GM10266 (cell line): ENCODE results near the gene LOC101059915.

Experiments used
- DNase-seq: peaks from one replicate; pipeline ENCODE4 v3.0.0; 2012; ENCODE audit errors: extremely low spot score
- CTCF ChIP-seq: IDR thresholded peaks from 2 replicates; pipeline ENCODE4 v1.5.1; 2012; ENCODE audit warnings: mild to moderate bottlenecking, low read depth; ENCODE audit not compliant: control insufficient read depth, insufficient read depth; ENCODE audit errors: missing control alignments

LOC101059915 gene

GRCh38 chrX:71622032-71622575, 45.2 kb upstream of the LOC101059915 start:
- DNase-seq = no peak
- TF ChIP-seq CTCF = no peak

DNA sequence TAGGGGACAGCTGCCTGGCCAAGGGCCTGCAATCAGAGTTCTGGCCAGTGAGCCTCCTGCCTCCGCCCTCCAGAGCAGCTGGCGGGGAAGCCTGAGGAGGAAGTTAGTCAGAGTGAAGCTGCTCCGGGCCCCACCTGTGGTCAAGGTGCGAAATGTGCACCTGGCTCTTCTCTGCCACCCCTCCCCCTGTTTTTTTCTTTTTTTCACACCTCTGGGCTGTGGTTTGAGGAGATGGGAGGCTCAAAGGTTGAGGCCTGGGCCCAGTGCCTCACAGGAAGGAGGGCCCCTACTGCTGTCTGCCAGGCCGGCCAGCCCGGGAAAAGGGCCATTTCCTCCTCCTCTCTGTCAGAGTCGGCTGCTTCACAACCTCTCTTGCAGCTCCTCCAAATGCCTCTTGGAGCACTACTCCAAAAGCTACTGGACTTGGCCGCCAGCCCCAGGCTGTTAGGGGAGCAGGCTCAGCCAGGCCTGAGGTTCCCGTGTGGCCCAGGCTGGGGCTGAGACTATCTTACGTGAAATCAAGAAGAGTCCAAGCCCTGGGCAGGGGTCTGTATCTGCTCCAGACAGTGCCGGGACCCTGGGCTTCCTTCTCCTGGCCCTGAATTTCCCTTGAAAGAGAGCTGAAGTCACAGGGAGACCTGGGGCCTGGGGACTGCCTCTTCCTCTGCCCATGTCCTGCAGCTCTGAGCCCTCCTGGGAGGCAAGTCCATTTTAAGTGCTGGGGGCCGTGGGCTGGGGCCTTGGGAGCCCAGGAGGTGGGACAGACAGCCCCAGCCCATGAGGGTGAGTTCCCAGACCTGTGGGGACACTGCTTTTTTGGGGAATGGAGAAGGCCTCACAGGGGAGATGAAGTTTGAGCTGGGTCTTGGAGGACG, 44.5 kb upstream of the LOC101059915 start:
- TF ChIP-seq CTCF = no peak
- DNase-seq = peak; percentile 49

- DNase-seq = no peak
- no peak for TF ChIP-seq CTCF
Measured at GRCh38 chrX:71623714-71624113, 43.6 kb upstream of the LOC101059915 start.

- TF ChIP-seq CTCF = no peak
Measured at GRCh38 chrX:71625471-71625870, 41.9 kb upstream of the LOC101059915 start.

DNA sequence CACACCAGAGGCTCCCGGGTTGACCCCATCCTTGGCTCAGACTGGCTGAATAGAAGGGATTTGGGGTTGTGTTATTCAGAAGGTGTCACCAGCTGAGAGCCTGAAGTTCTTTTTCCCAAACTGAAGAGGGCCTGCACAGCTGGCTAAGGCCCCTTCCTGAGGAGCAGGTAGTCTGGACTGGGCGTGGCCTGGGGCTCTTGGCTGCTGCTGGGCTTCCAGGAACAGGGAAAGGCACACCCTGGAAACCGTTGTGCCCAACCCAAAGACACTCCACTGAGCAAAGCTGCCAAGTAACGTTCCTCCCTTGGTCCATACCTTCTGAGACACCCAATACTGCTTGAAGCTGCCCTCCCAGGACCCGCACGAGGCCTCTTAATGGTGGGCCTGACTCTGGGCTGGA, 40.8 kb upstream of the LOC101059915 start:
- DNase-seq = no peak
- TF ChIP-seq CTCF = no peak

More at GRCh38 chrX:71625471-71625870, 41.9 kb upstream of the LOC101059915 start:
- DNase-seq = no peak

DNA sequence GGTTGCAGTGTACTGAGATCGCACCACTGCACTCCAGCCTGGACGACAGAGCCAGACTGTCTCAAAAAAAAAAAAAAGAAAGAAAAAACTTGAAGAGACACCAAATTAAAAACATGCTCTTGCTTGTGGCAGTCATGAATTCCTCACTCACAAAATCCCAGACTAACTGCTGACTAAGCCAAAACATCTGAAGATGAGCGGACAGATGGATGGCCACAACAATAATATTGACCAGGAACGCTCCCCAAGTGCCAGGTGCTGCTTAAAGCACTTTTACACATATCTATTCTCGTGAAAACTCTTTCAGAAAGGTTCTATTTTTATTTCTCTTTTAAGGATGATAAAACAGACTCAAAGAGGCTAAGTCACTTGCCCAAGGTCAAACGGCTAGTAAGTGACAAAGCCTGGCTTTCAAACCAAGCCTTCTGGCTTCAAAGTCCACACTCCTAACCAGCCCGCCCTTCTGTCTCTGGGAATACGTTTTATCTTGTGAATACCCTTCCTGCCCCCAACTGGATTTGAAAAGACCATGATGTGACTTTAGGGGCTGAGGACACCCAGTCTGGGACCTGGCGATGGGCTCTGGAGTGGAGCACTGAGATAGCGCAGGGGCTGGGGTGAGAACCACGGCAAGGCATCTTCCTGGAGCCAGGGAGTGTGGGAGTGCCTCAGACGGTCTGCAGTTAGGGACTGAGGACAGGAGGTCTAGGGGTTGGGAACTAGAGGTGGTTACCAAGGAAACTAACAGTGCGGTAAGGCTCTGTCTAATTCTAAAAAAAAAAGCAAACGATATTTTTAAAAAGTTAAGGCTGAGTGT, 39.5 kb upstream of the LOC101059915 start:
- no peak for DNase-seq
- TF ChIP-seq CTCF = no peak

DNA sequence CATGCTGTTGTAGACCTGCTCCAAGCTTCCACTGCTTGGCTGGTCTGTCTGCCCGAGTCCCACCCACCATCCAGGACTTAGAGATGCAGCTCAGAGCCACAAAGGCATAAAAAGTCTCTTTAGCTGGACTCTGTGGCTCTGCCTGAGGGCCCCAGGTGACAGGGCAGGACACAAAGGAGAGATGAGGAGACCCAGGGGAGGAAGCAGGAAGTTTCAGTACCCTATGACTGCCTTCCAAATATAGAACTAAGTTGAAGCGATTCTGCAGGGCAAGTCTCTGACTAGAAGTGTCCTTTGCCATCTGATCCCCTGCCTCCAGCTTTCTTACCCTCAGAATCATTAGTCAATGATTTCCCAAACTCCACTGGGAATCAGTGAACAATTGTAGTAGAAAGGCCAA, 37.9 kb upstream of the LOC101059915 start:
- no peak for DNase-seq
- TF ChIP-seq CTCF = no peak
